Cardiac muscle cell (in vitro differentiated cells and primary cell): ENCODE results near the gene KLF11. TPM values are rescaled to one million over a fixed set of nuclear protein-coding genes. Genes with fewer than 3 reads are reported as not detected.
"Not testable (repeated sequence)": the region's sequence is repeated elsewhere in the genome, so short reads cannot be mapped to it uniquely, and the experiment has no call there.

ENCODE experiments used
- DNase-seq, 2 donors: peaks; one replicate each; pipeline versions ENCODE4 v3.0.0 to v3.0.0-alpha.2; 2010 to 2017; ENCODE audit warnings: low read depth in 1 of 2, low spot score in 1 of 2
- H3K27ac ChIP-seq: fragments of 200-600 bp; sonication (generic); 2 replicates; pipeline ENCODE4 v1.5.1; 2016
- H3K27me3 ChIP-seq: fragments of 200-600 bp; sonication (generic); 2 replicates; pipeline ENCODE4 v1.6.0; 2016; ENCODE audit warnings: control low read depth
- H3K36me3 ChIP-seq: fragments of 200-600 bp; sonication (generic); 2 replicates; pipeline ENCODE4 v1.5.1; 2016; ENCODE audit warnings: control low read depth
- H3K4me1 ChIP-seq: fragments of 200-600 bp; sonication (generic); 2 replicates; pipeline ENCODE4 v1.8.1; 2017; ENCODE audit warnings: low read depth, mild to moderate bottlenecking, mixed run types
- H3K4me3 ChIP-seq: fragments of 200-600 bp; sonication (generic); 2 replicates; pipeline ENCODE4 v1.5.1; 2016; ENCODE audit warnings: mild to moderate bottlenecking
- H3K9me3 ChIP-seq: fragments of 200-600 bp; sonication (generic); 2 replicates; pipeline ENCODE4 v1.5.1; 2017; ENCODE audit warnings: low read depth, mild to moderate bottlenecking, control low read depth
- polyA plus RNA-seq: library from polyadenylated mRNA; unstranded; fragments of >200 nt; fragmentation: Nextera tagmentation; extraction: Ambion mirVana; gene quantifications from 2 replicates; pipeline ENCODE4 v1.2.1, GENCODE V29; 2016
- total RNA-seq: library from RNA; depleted of rRNA; stranded (reverse); fragments of >200 nt; gene quantifications from 2 replicates; pipeline ENCODE4 v1.2.3, GENCODE V29; 2016
- TF ChIP-seq, protein P1 (sequence below): IDR thresholded peaks from 2 replicates; pipeline ENCODE4 v1.5.1; 2012; ENCODE audit warnings: low read depth, mild to moderate bottlenecking, low read length

KLF11 gene
- total and polyA plus RNA-seq, 2 experiments from 2014 or later, result 11.9 to 13.0 TPM

DNA sequence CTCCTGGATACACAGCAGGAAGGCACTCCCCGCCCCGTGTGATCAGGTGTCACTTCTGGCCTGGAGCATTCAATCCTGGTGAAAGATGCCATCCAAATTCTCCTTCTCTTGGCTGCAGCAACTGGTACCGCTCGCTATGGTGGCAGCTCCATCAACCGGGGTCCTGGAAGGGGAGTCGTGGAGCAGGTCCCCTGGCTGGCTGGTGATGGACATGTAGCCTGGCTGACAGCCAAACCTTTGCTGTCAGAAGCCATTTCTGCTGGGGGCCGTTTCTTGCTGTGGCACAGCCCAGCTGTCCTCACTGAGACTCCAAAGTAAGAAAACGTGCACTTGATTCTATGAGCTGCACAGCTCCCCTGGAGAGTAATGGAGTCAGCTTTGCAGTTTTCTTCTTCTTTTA, 44.0 kb downstream of the KLF11 start:
- no peak overlapping the region for H3K4me3 ChIP-seq
- H3K27me3 ChIP-seq, result peaks cover 34% of the 10 kb centered on the region
- no peaks in the 10 kb centered on the region for H3K36me3 ChIP-seq
- no peaks in the 10 kb centered on the region for H3K4me1 ChIP-seq
- TF ChIP-seq, protein P1, sequence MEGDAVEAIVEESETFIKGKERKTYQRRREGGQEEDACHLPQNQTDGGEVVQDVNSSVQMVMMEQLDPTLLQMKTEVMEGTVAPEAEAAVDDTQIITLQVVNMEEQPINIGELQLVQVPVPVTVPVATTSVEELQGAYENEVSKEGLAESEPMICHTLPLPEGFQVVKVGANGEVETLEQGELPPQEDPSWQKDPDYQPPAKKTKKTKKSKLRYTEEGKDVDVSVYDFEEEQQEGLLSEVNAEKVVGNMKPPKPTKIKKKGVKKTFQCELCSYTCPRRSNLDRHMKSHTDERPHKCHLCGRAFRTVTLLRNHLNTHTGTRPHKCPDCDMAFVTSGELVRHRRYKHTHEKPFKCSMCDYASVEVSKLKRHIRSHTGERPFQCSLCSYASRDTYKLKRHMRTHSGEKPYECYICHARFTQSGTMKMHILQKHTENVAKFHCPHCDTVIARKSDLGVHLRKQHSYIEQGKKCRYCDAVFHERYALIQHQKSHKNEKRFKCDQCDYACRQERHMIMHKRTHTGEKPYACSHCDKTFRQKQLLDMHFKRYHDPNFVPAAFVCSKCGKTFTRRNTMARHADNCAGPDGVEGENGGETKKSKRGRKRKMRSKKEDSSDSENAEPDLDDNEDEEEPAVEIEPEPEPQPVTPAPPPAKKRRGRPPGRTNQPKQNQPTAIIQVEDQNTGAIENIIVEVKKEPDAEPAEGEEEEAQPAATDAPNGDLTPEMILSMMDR, result no peak
- H3K27ac ChIP-seq, result no peak overlapping the region
- no peaks in the 10 kb centered on the region for H3K9me3 ChIP-seq
- DNase-seq, result no peak

DNA sequence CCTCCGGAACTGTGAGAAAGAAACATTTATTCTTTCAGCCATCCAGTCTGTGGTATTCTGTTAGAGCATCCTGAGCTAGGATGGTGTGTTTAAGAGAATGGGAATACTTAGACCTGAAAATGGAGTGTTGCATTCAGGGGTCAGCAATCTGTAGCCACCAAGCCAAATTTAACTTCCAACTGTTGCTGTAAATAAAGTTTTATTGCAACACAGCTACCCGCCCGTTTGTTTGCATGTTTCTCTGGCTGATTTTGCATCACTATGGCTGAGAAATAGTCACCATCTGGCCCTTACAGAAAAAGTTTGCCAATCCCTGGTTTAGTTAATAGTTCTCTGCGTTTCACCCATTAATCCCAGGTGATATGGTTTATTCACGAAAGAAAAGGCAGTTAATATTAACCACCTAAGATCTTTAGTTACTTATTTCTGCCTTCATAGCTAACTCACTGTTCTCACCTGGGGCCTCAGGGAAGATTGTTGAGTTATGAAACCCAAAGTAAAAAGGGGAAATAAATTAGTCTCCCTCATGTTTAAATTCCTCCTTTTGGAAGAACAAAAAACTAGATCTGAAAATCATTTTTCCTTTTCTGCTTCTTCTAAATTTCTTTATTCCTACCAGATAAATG, 46.3 kb downstream of the KLF11 start:
- Histone ChIP-seq H3K4me3 (no peak overlapping the region), H3K9me3 (no peaks in the 10 kb centered on the region), H3K27ac (no peak overlapping the region), H3K4me1 (no peaks in the 10 kb centered on the region), H3K36me3 (no peaks in the 10 kb centered on the region), H3K27me3 (peaks cover 11% of the 10 kb centered on the region)
- TF ChIP-seq, protein P1, result no peak
- DNase-seq, result no peak

DNA sequence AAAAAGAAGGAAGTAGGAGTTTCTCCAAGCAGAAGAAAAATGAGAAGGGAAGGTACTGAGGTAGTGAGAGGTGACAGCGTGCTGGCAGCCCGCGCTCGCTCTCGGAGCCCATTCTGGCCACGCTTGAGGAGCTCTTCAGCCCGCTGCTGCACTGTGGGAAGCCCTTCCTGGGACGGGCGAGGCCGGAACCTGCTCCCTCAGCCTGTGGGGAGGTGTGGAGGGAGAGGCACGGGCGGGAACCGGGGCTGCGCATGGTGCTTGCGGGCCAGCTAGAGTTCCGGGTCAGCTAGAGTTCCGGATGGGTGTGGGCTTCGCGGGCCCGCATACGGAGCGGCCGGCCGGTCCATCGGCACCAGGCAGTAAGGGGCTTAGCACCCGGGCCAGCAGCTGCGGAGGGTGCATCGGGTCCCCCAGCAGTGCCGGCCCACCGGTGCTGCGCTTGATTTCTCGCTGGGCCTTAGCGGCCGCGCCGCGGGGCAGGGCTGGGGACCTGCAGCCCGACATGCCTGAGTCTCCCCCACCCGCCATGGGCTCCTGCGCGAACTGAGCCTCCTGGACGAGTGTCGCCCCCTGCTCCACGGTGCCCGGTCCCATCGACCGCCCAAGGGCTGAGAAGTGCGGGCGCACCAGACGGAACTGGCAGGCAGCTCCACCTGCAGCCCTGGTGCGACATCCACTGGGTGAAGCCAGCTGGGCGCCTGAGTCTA, 48.0 kb downstream of the KLF11 start:
- H3K4me1 ChIP-seq, result no peaks in the 10 kb centered on the region
- no peak overlapping the region for H3K27ac ChIP-seq
- H3K9me3 ChIP-seq, result no peaks in the 10 kb centered on the region
- TF ChIP-seq, protein P1, result no peak
- H3K36me3 ChIP-seq, result no peaks in the 10 kb centered on the region
- no peaks in the 10 kb centered on the region for H3K27me3 ChIP-seq
- no peak for DNase-seq
- no peak overlapping the region for H3K4me3 ChIP-seq

DNA sequence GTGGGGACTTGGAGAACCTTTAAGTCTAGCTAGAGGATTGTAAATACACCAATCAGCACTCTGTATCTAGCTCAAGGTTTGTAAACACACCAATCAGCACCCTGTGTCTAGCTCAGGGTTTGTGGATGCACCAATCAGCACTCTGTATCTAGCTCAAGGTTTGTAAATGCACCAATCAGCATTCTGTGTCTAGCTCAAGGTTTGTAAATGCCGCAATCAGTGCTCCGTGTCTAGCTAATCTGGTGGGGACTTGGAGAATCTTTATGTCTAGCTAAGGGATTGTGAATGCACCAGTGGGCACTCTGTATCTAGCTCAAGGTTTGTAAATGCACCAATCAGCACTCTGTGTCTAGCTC, 48.5 kb downstream of the KLF11 start:
- not testable (repeated sequence) for H3K27ac ChIP-seq, H3K27me3 ChIP-seq, H3K9me3 ChIP-seq, H3K4me1 ChIP-seq, H3K4me3 ChIP-seq, DNase-seq, H3K36me3 ChIP-seq

DNA sequence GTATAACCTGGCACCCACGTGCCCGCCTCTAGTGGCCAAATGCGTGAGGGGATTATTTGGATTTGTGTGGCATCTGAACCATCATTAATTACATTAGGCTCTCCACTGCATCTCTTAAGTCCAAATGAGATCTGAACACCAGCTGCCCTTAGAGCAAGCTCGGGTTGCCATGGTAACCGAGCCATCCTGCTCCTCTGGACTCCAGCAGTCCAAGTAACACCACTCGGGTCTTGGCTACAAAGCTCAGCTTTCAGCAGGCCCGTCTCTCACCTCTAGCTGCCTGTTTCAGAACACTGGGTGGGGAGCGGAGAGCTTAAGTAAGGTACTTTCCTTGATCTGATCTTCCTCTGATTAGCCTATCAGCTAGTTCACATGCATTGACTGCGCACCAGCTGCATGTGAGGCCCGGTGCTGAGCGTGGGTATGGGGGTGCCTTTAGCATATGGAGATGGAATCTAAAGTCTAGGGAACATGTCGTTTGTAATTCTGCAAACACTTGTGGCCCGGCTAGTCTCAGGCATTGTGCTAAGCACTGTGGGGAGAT, 51.0 kb downstream of the KLF11 start:
- Histone ChIP-seq H3K27me3 (no peaks in the 10 kb centered on the region), H3K9me3 (no peaks in the 10 kb centered on the region), H3K4me1 (no peaks in the 10 kb centered on the region), H3K27ac (no peak overlapping the region), H3K4me3 (no peak overlapping the region), H3K36me3 (no peaks in the 10 kb centered on the region)
- no peak for DNase-seq
- TF ChIP-seq, protein P1, result no peak

DNA sequence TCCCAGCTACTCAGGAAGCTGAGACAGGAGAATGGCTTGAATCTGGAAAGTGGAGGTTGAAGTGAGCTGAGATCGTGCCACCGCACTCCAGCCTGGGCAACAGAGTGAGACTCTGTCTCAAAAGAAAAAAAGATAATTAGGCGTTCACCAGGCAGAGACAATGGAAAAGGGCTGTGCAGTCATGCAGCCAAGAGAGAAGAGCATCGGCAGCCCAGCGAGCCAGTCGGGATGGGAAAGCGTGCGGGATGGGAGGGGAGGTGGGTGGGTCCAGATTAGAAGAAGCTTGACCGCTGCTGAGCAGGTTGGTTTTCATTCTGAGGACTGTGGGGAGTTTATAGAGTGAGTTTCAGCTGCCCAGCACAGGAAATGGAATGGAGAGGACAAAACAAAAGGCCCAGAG, 51.8 kb downstream of the KLF11 start:
- no peaks in the 10 kb centered on the region for H3K36me3 ChIP-seq
- DNase-seq, result no peak
- H3K27ac ChIP-seq, result no peak overlapping the region
- H3K27me3 ChIP-seq, result no peaks in the 10 kb centered on the region
- H3K4me3 ChIP-seq, result no peak overlapping the region
- no peaks in the 10 kb centered on the region for H3K9me3 ChIP-seq
- no peaks in the 10 kb centered on the region for H3K4me1 ChIP-seq
- TF ChIP-seq, protein P1, result no peak
